ENCODE results near the gene OTUD3.

- no peak for TF ChIP-seq POLR2A (IDR thresholded peaks at IDR 0.05)
- TF ChIP-seq CTCF (IDR thresholded peaks at IDR 0.05), result no peak
Observed at GRCh38 chr1:19923137-19923952, 41.1 kb downstream of the OTUD3 start, which contains the start of gene PLA2G2E.
